Left colon (tissue), 2 donors: ENCODE data around the gene FOXL3. TPM values are rescaled to one million over a fixed set of nuclear protein-coding genes. Genes with fewer than 3 reads are reported as not detected.

Experiments
- total RNA-seq, 2 donors: library from RNA; stranded (reverse); fragmentation: NEBNext Ultra II Directional; extraction: Animal tissue kit (Norgen Biotek cat#: 25700); gene quantifications; one replicate each; pipeline ENCODE4 v1.2.1, GENCODE V29; 2021
- donor health status: DM: no; HTN: no; CAD: no.
- donor health status: DM: yes; HTN: yes; CAD: no.

FOXL3 gene
- total RNA-seq, 2 donors from 2014 or later, result 0.92 TPM; not detected in 1

Other genes with a start within 250 kb of the FOXL3 start
- gene FAM20C, start 97.6 kb upstream of the FOXL3 start, total RNA-seq, result 10 to 100 TPM; 11.3 to 16.9 TPM
- 10 to 100 TPM; 58.7 to 80.2 TPM for gene PDGFA, start 229.7 kb downstream of the FOXL3 start, total RNA-seq